Adrenal gland (tissue), 12 donors: Measurements from ENCODE around the gene C1QC. TPM values are rescaled to one million over a fixed set of nuclear protein-coding genes. Genes with fewer than 3 reads are reported as not detected.

ENCODE experiments used
- DNase-seq, 7 donors: peaks; one replicate each; pipeline ENCODE4 v3.0.0-alpha.2; 2019 to 2020
- H3K27ac ChIP-seq, 5 donors: fragments of 200-600 bp; sonication (generic) in 4 of 5; 1 replicate in 3 of 5; 2 replicates in 2 of 5; pipeline versions ENCODE4 v1.5.1 to v1.8.0; 2016 to 2020; ENCODE audit warnings: mild to moderate bottlenecking in 1 of 5
- H3K27me3 ChIP-seq: fragments of 200-600 bp; 2 replicates; pipeline ENCODE4 v1.8.0; 2021
- H3K36me3 ChIP-seq, 2 donors: fragments of 200-600 bp; replicated peaks in 1 of 2; 1 replicate in 1 of 2; 2 replicates in 1 of 2; pipeline versions ENCODE4 v1.5.1 to v1.8.0; 2018 to 2022
- H3K4me1 ChIP-seq, 2 donors: fragments of 200-600 bp; replicated peaks in 1 of 2; 1 replicate in 1 of 2; 2 replicates in 1 of 2; pipeline versions ENCODE4 v1.5.1 to v1.8.0; 2018 to 2021
- H3K4me3 ChIP-seq, 4 donors: fragments of 200-600 bp; sonication (generic) in 3 of 4; one replicate each; pipeline ENCODE4 v1.5.1; 2016 to 2018
- H3K9me3 ChIP-seq, 3 donors: fragments of 200-600 bp; sonication (generic) in 1 of 3; replicated peaks in 1 of 3; 1 replicate in 2 of 3; 2 replicates in 1 of 3; pipeline versions ENCODE4 v1.5.1 to v1.8.0; 2016 to 2021
- CTCF ChIP-seq, 6 experiments: fragments of 450-650 bp in 4 of 6; fragments of 200-600 bp in 2 of 6; sonication (generic) in 1 of 6; IDR thresholded peaks; 1 replicate in 5 of 6; 2 replicates in 1 of 6; pipeline versions ENCODE4 v1.5.1 to v1.8.0; 2016 to 2021; ENCODE audit warnings: antibody characterized with exemption in 6 of 6, mild to moderate bottlenecking in 2 of 6, moderate library complexity in 1 of 6
- POLR2A ChIP-seq, 2 donors: fragments of 450-650 bp; IDR thresholded peaks; one replicate each; pipeline ENCODE4 v1.6.1; 2017; ENCODE audit warnings: antibody characterized with exemption in 2 of 2, mild to moderate bottlenecking in 2 of 2, moderate library complexity in 1 of 2
- WGBS, 4 donors: extraction: QIAGEN DNeasy Blood & Tissue Kit in 2 of 4; methylation state at CpG; one replicate each; pipeline versions ENCODE4 v1.1.5 to v1.1.7; 2013 to 2017; 5-methylcytosine and 5-hydroxymethylcytosine counted together
- intact Hi-C, 2 donors: fragments of 100-400 bp; cut with DNase I; formaldehyde crosslinking; loops; one replicate each; pipeline versions ENCODE4 v1.14.1 to v1.15.0; 2022 to 2023
- polyA plus RNA-seq, 3 donors: library from polyadenylated mRNA; stranded (reverse); fragments of 200-250 nt in 2 of 3; fragments of 350-450 nt in 1 of 3; fragmentation: Illumina TruSeq in 1 of 3; extraction: RNeasy Lipid Tissue Mini Kit (QIAGEN cat#74804) in 1 of 3; gene quantifications; one replicate each; pipeline ENCODE4 v1.2.3, GENCODE V29; 2013 to 2014
- total RNA-seq, 9 donors: library from RNA; depleted of rRNA in 4 of 9; stranded (reverse); fragments of >200 nt in 4 of 9; fragments of 120-200 nt in 1 of 9; fragmentation: NEBNext Ultra II Directional in 1 of 9; extraction: Animal tissue kit (Norgen Biotek cat#: 25700) in 1 of 9; gene quantifications; one replicate each; pipeline versions ENCODE4 v1.1.0 to v1.2.4, GENCODE V29; 2013 to 2023
- donor health status: healthy with polysubstance abuse.
- donor health status: Bipolar disorder and iron deficiency.
- donor health status: DM: yes; HTN: yes; CAD: no.
- donor health status: DM: no; HTN: no; CAD: no.
- donor health status: DM: no; HTN: no; CAD: no.
- donor health status: DM: yes; HTN: yes; CAD: no.

Gene C1QC
- total and polyA plus RNA-seq, 12 donors = 24.1 to 1,409 (median 450) TPM

DNA sequence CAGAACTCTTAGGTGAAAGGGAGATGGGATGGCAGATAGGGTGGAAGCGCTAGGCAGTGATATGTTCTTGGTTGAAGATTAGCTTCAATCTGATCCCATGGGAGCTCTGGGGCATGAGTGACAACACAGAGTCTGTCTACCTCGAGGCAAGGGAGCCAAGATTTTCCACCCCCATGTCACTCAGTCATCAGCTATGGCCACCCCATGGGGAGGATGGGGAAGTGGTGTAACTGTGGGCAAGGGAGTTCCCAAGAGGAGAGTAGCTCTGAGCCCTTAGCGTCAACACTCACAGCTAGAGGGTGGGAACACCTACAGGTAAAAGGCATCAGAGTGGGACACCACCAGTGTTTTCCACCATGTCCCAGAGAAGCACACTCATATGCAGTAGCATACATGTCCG is 37.3 kb upstream of the C1QC start:
- no peaks in the 10 kb centered on the region for H3K4me1 ChIP-seq
- TF ChIP-seq CTCF (IDR thresholded peaks at IDR 0.05) = no peak
- no peak for TF ChIP-seq POLR2A (IDR thresholded peaks at IDR 0.05)
- WGBS, 4 donors = 37 to 52% (median 47%) methylated on average over 4 of the region's 4 CpGs
- no peaks in the 10 kb centered on the region for H3K36me3 ChIP-seq
- H3K27ac ChIP-seq = no peak overlapping the region
- no peak overlapping the region for H3K4me3 ChIP-seq
- peaks cover 26% of the 10 kb centered on the region for H3K27me3 ChIP-seq
- intact Hi-C loops = no loop called here
- no peaks in the 10 kb centered on the region for H3K9me3 ChIP-seq
- no peak for DNase-seq

GRCh38 chr1:22607154-22607553 is 36.3 kb upstream of the C1QC start:
- H3K4me1 ChIP-seq = no peaks in the 10 kb centered on the region
- H3K27ac ChIP-seq = no peak overlapping the region
- H3K9me3 ChIP-seq = no peaks in the 10 kb centered on the region
- H3K27me3 ChIP-seq = peaks cover 26% of the 10 kb centered on the region
- DNase-seq = no peak
- WGBS, 4 donors = 5 to 14% (median 10%) methylated on average over 10 of the region's 10 CpGs
- TF ChIP-seq POLR2A (IDR thresholded peaks at IDR 0.05) = no peak
- TF ChIP-seq CTCF (IDR thresholded peaks at IDR 0.05) = no peak
- no peak overlapping the region for H3K4me3 ChIP-seq
- intact Hi-C loops = no loop called here
- no peaks in the 10 kb centered on the region for H3K36me3 ChIP-seq

GRCh38 chr1:22608361-22608760 is 35.1 kb upstream of the C1QC start:
- Histone ChIP-seq H3K9me3 (no peaks in the 10 kb centered on the region), H3K36me3 (no peaks in the 10 kb centered on the region), H3K4me3 (no peak overlapping the region), H3K4me1 (no peaks in the 10 kb centered on the region), H3K27ac (no peak overlapping the region), H3K27me3 (peaks cover 16% of the 10 kb centered on the region)
- no peak for DNase-seq
- TF ChIP-seq POLR2A (IDR thresholded peaks at IDR 0.05) = no peak
- no peak for TF ChIP-seq CTCF (IDR thresholded peaks at IDR 0.05)
- intact Hi-C loops = no loop called here
- WGBS, 4 donors = 52 to 63% (median 60%) methylated on average over 3 of the region's 3 CpGs

DNA sequence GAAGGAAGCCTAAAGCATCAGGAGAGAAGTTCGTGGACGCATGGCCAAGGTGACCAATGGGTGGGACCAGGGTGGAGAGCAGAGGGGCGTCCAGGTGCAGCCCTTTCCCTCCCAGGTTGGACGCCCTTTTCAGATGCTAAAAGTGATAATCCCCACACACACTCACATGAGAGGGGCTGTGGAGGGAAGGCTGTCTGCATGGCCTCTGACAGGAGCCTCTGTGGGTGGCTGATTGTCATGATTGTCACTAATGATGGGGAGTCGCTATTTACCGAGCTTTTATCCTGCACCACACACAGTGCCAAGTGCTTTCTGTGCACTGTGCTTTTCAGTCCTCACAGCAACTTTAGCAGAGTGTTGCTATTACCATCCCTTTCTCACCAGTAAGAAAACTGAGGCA is 34.1 kb upstream of the C1QC start:
- DNase-seq = no peak
- no peaks in the 10 kb centered on the region for H3K4me1 ChIP-seq
- H3K4me3 ChIP-seq = no peak overlapping the region
- WGBS, 4 donors = 10 to 19% (median 12%) methylated on average over 6 of the region's 6 CpGs
- H3K9me3 ChIP-seq = no peaks in the 10 kb centered on the region
- H3K36me3 ChIP-seq = no peaks in the 10 kb centered on the region
- no peak overlapping the region for H3K27ac ChIP-seq
- peaks cover 12% of the 10 kb centered on the region for H3K27me3 ChIP-seq
- intact Hi-C loops = no loop called here
- TF ChIP-seq CTCF (IDR thresholded peaks at IDR 0.05) (no peak), POLR2A (IDR thresholded peaks at IDR 0.05) (no peak)
